HG03571 (cell line): ENCODE measurements around the gene MYH14.

ENCODE experiments used
- ATAC-seq: cut with Tn5 transposase; IDR thresholded peaks from one replicate; pipeline ENCODE4 v1.9.1; 2021; ENCODE audit not compliant: unreplicated experiment

Gene MYH14

GRCh38 chr19:50203281-50204080 is at the start of gene MYH14:
Gene MYH14 (plus strand): TSS chr19:50203622. CDS start chr19:50210366, 6,744 bp downstream.
- no peak for ATAC-seq

- no peak for ATAC-seq
Measured at GRCh38 chr19:50154529-50154928, 48.9 kb upstream of the MYH14 start.

- ATAC-seq, result no peak
Measured at GRCh38 chr19:50155520-50156109, 47.8 kb upstream of the MYH14 start.

GRCh38 chr19:50158577-50158976 is 44.8 kb upstream of the MYH14 start:
- ATAC-seq, result no peak

- ATAC-seq, result no peak
Measured at GRCh38 chr19:50159078-50159477, 44.3 kb upstream of the MYH14 start.

GRCh38 chr19:50162988-50163387 is 40.4 kb upstream of the MYH14 start, which contains the start of gene IZUMO2:
Gene IZUMO2 (minus strand): TSS chr19:50163281. CDS start chr19:50163194, 87 bp downstream.
- ATAC-seq, result no peak

GRCh38 chr19:50167314-50167721 is 36.1 kb upstream of the MYH14 start:
- no peak for ATAC-seq

GRCh38 chr19:50171752-50172151 is 31.7 kb upstream of the MYH14 start:
- ATAC-seq, result no peak

GRCh38 chr19:50172726-50173125 is 30.7 kb upstream of the MYH14 start:
- no peak for ATAC-seq

- ATAC-seq, result no peak
Measured at GRCh38 chr19:50173127-50173526, 30.3 kb upstream of the MYH14 start.

- ATAC-seq, result no peak
Measured at GRCh38 chr19:50174100-50174793, 29.2 kb upstream of the MYH14 start.

GRCh38 chr19:50175924-50176323 is 27.5 kb upstream of the MYH14 start:
- no peak for ATAC-seq

- ATAC-seq, result no peak
Measured at GRCh38 chr19:50176775-50177174, 26.6 kb upstream of the MYH14 start.

GRCh38 chr19:50178320-50178719 is 25.1 kb upstream of the MYH14 start:
- ATAC-seq, result no peak

GRCh38 chr19:50178859-50179537 is 24.4 kb upstream of the MYH14 start:
- ATAC-seq, result no peak

GRCh38 chr19:50181121-50181520 is 22.3 kb upstream of the MYH14 start:
- ATAC-seq, result no peak

- no peak for ATAC-seq
Measured at GRCh38 chr19:50184196-50184595, 19.2 kb upstream of the MYH14 start.

- no peak for ATAC-seq
Measured at GRCh38 chr19:50187937-50188336, 15.5 kb upstream of the MYH14 start.

GRCh38 chr19:50189331-50189730 is 14.1 kb upstream of the MYH14 start:
- ATAC-seq, result no peak

GRCh38 chr19:50190439-50190891 is 13.0 kb upstream of the MYH14 start:
- ATAC-seq, result no peak

- no peak for ATAC-seq
Measured at GRCh38 chr19:50191216-50191615, 12.2 kb upstream of the MYH14 start.
